ENCODE data around the gene ARL8B.

DNA sequence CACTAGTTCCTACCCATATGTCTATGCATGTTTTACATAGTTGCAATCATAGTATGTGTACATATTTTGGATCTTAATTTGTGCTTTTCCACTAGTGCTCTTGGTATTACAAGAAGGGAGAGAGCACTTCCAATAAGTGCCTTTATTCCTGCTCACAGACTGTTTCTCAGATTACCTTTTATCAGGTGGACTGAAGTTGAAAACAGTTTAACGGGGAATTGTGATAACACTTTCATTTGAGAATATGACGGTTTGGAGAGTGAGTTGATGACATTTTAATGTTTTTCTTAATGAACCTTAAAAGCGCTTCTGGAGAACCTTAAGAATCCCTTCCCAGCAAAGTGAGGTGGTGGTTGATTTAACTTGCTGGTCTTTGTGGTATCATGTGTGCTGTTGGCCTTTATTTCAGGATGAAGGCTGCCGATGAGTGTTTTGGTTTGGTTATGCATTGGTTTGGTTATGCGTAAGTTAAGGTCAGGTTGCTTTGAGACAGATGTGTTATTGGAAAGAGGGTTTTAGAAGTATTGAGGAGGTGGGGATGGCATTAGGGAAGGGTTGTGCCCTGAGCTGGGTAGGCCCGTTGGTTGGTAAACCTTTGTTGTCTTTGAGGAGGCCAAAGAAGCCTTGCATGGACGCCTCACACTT is 68.2 kb downstream of the ARL8B start:
- TF ChIP-seq, protein P1, sequence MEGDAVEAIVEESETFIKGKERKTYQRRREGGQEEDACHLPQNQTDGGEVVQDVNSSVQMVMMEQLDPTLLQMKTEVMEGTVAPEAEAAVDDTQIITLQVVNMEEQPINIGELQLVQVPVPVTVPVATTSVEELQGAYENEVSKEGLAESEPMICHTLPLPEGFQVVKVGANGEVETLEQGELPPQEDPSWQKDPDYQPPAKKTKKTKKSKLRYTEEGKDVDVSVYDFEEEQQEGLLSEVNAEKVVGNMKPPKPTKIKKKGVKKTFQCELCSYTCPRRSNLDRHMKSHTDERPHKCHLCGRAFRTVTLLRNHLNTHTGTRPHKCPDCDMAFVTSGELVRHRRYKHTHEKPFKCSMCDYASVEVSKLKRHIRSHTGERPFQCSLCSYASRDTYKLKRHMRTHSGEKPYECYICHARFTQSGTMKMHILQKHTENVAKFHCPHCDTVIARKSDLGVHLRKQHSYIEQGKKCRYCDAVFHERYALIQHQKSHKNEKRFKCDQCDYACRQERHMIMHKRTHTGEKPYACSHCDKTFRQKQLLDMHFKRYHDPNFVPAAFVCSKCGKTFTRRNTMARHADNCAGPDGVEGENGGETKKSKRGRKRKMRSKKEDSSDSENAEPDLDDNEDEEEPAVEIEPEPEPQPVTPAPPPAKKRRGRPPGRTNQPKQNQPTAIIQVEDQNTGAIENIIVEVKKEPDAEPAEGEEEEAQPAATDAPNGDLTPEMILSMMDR (conservative IDR thresholded peaks at IDR 0.05; ENCODE audit: low read depth, low read length): no peak
- no peak for TF ChIP-seq EZH2 (IDR thresholded peaks at IDR 0.05; ENCODE audit: low read length, unreplicated experiment)

All from PC-3 (cell line).